PC-9 (cell line): Measurements from ENCODE around the gene SIM2. TPM values are rescaled to one million over a fixed set of nuclear protein-coding genes. Genes with fewer than 3 reads are reported as not detected.

ENCODE experiments used
- BruUV-seq: library from RNA; stranded (reverse); fragments of 400-500 nt; replicated peaks from 2 replicates; lab custom pipeline; 2021; lab: Mats Ljungman, UMichigan
- CTCF ChIA-PET: fragments of 300-600 bp; sonication (Branson Sonifier 250); formaldehyde crosslinking; loops from one replicate; lab custom pipeline; 2022; ENCODE audit warnings: antibody characterized with exemption; lab: Charles Lee
- POLR2A ChIA-PET: fragments of 300-600 bp; sonication (Branson Sonifier 250); formaldehyde crosslinking; loops from one replicate; lab custom pipeline; 2022; ENCODE audit warnings: antibody characterized with exemption; ENCODE audit not compliant: unreplicated experiment; lab: Charles Lee
- DNase-seq, 2 experiments: peaks; one replicate each; pipeline versions ENCODE4 v3.0.0 to v3.0.0-alpha.2; 2015 to 2022; ENCODE audit warnings: mixed read lengths in 1 of 2
- H2AFZ ChIP-seq: fragments of 200-600 bp; sonication (generic); 2 replicates; pipeline ENCODE4 v1.8.1; 2017; ENCODE audit warnings: antibody characterized with exemption
- H3F3A ChIP-seq: fragments of 200-600 bp; sonication (generic); 2 replicates; pipeline ENCODE4 v1.8.1; 2017; ENCODE audit warnings: antibody characterized with exemption, mild to moderate bottlenecking, low read depth; ENCODE audit not compliant: insufficient read depth
- H3K27ac ChIP-seq: fragments of 200-600 bp; sonication (generic); 2 replicates; pipeline ENCODE4 v1.6.1; 2016; ENCODE audit warnings: mixed run types
- H3K27me3 ChIP-seq: fragments of 200-600 bp; sonication (generic); 2 replicates; pipeline ENCODE4 v1.6.1; 2016; ENCODE audit warnings: low read depth, mixed run types; ENCODE audit not compliant: insufficient read depth
- H3K36me3 ChIP-seq: fragments of 200-600 bp; sonication (generic); 2 replicates; pipeline ENCODE4 v1.6.1; 2016; ENCODE audit warnings: low read depth, mixed run types
- H3K4me1 ChIP-seq: fragments of 200-600 bp; sonication (generic); replicated peaks from 2 replicates; pipeline ENCODE4 v1.6.1; 2016; ENCODE audit warnings: mixed run types; ENCODE audit not compliant: insufficient read depth
- H3K4me2 ChIP-seq: fragments of 200-600 bp; sonication (generic); 2 replicates; pipeline ENCODE4 v1.6.1; 2017; ENCODE audit warnings: mixed run types
- H3K4me3 ChIP-seq: fragments of 200-600 bp; sonication (generic); 2 replicates; pipeline ENCODE4 v1.6.1; 2016; ENCODE audit warnings: mixed run types
- H3K79me2 ChIP-seq: fragments of 200-600 bp; sonication (generic); 2 replicates; pipeline ENCODE4 v1.6.1; 2017; ENCODE audit warnings: low read depth, mixed run types
- H3K9me2 ChIP-seq: fragments of 200-600 bp; sonication (generic); 2 replicates; pipeline ENCODE4 v1.8.1; 2017; ENCODE audit warnings: mild to moderate bottlenecking; ENCODE audit not compliant: insufficient read depth
- H3K9me3 ChIP-seq: fragments of 200-600 bp; sonication (generic); 2 replicates; pipeline ENCODE4 v1.8.1; 2016; ENCODE audit warnings: low read depth; ENCODE audit not compliant: insufficient read depth
- H4K20me1 ChIP-seq: fragments of 200-600 bp; sonication (generic); 2 replicates; pipeline ENCODE4 v1.8.1; 2017; ENCODE audit not compliant: insufficient read depth
- CTCF ChIP-seq: fragments of 200-600 bp; sonication (generic); conservative IDR thresholded peaks from 2 replicates; pipeline ENCODE4 v1.6.1; 2017; ENCODE audit warnings: mixed run types, antibody characterized with exemption, mild to moderate bottlenecking, moderate library complexity
- EZH2 ChIP-seq: fragments of 200-600 bp; sonication (generic); IDR thresholded peaks from 2 replicates; pipeline ENCODE4 v1.8.0; 2017; ENCODE audit warnings: antibody characterized with exemption, low read depth
- intact Hi-C: fragments of 100-400 bp; cut with micrococcal nuclease; formaldehyde crosslinking; loops from one replicate; pipeline ENCODE4 v1.10.0; 2022; ENCODE audit not compliant: unreplicated experiment
- total RNA-seq: library from RNA; stranded (reverse); gene quantifications from 2 replicates; pipeline ENCODE4 v1.2.3, GENCODE V29; 2021

SIM2 gene
- total RNA-seq, 1 experiment from 2014 or later: 18.5 TPM

GRCh38 chr21:36741506-36741905, 42.6 kb downstream of the SIM2 start:
- Histone ChIP-seq H2AFZ (no peak overlapping the region), H3K4me2 (no peak overlapping the region), H4K20me1 (no peaks in the 10 kb centered on the region), H3F3A (no peaks in the 10 kb centered on the region), H3K27ac (no peak overlapping the region), H3K79me2 (no peaks in the 10 kb centered on the region), H3K4me1 (no peaks in the 10 kb centered on the region), H3K4me3 (no peak overlapping the region), H3K27me3 (no peaks in the 10 kb centered on the region), H3K9me3 (no peaks in the 10 kb centered on the region), H3K36me3 (no peaks in the 10 kb centered on the region), H3K9me2 (no peaks in the 10 kb centered on the region)
- intact Hi-C loops: no loop called here
- DNase-seq: no peak
- no peak for TF ChIP-seq CTCF
- TF ChIP-seq EZH2: no peak
- ChIA-PET POLR2A (no interaction called here), CTCF (no interaction called here)
- BruUV-seq: no TSS peak

GRCh38 chr21:36743008-36743407, 44.1 kb downstream of the SIM2 start:
- intact Hi-C loops: no loop called here
- Histone ChIP-seq H3K9me2 (no peaks in the 10 kb centered on the region), H3K79me2 (no peaks in the 10 kb centered on the region), H3K27ac (no peak overlapping the region), H4K20me1 (no peaks in the 10 kb centered on the region), H3F3A (no peaks in the 10 kb centered on the region), H2AFZ (no peak overlapping the region), H3K4me3 (no peak overlapping the region), H3K4me2 (no peak overlapping the region), H3K9me3 (no peaks in the 10 kb centered on the region), H3K27me3 (no peaks in the 10 kb centered on the region), H3K36me3 (no peaks in the 10 kb centered on the region), H3K4me1 (no peaks in the 10 kb centered on the region)
- TF ChIP-seq CTCF: no peak
- no peak for TF ChIP-seq EZH2
- CTCF ChIA-PET: no interaction called here
- BruUV-seq: no TSS peak
- POLR2A ChIA-PET: no interaction called here
- no peak for DNase-seq

DNA sequence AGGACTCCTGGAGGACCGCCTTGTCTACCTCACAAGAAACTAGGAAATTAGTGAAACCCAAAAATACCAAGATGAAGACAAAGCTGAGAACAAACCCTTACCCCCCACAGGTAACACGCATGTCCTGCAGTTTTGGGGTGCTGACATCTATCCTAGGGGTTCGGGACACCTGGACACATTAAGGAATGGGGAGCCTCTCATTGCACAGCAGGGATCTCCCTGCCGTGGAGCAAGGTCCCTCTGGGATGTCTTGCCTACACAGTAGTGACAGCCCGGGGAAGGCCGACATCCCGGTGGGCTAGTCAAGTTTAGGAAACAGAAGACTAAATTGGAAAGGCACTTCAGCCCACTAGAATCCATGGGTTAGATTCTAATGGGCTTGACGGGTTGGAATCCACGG, 44.5 kb downstream of the SIM2 start:
- Histone ChIP-seq H3K4me1 (no peaks in the 10 kb centered on the region), H3K4me3 (no peak overlapping the region), H2AFZ (no peak overlapping the region), H3K36me3 (no peaks in the 10 kb centered on the region), H3K4me2 (no peak overlapping the region), H3F3A (no peaks in the 10 kb centered on the region), H3K9me2 (no peaks in the 10 kb centered on the region), H3K27ac (no peak overlapping the region), H4K20me1 (no peaks in the 10 kb centered on the region), H3K27me3 (no peaks in the 10 kb centered on the region), H3K9me3 (no peaks in the 10 kb centered on the region), H3K79me2 (no peaks in the 10 kb centered on the region)
- DNase-seq: no peak
- intact Hi-C loops: no loop called here
- ChIA-PET CTCF (interaction anchor here (0.6 kb wide), 1 partner anchor 28 kb away, joined by 3 read pairs; no protein-coding TSS in a partner anchor), POLR2A (no interaction called here)
- TF ChIP-seq EZH2: no peak
- no peak for TF ChIP-seq CTCF
- BruUV-seq: no TSS peak
